H1 (cell line): ENCODE data around the gene ARNT2. TPM values are rescaled to one million over a fixed set of nuclear protein-coding genes. Genes with fewer than 3 reads are reported as not detected.

ENCODE experiments used
- CTCF ChIA-PET: fragments of 300-600 bp; sonication (Branson Sonifier 250); formaldehyde crosslinking; loops from one replicate; lab custom pipeline; 2021; ENCODE audit not compliant: partially characterized antibody; lab: Charles Lee
- POLR2A ChIA-PET: fragments of 300-600 bp; sonication (Branson Sonifier 250); formaldehyde crosslinking; loops from one replicate; lab custom pipeline; 2021; ENCODE audit warnings: inconsistent platforms; ENCODE audit not compliant: partially characterized antibody; lab: Charles Lee
- DNase-seq, 2 experiments: peaks; one replicate each; pipeline versions ENCODE4 v3.0.0 to v3.0.0-alpha.2; 2010 to 2022; ENCODE audit warnings: low spot score in 2 of 2, low read depth in 1 of 2, mixed read lengths in 1 of 2
- FAIRE-seq: peaks from 2 replicates; lab custom pipeline; 2011; peaks lifted over from hg19 to GRCh38; lab: Jason Lieb, UNC
- H2AFZ ChIP-seq: 2 replicates; pipeline ENCODE4 v1.8.1; 2012; ENCODE audit warnings: low read length, inconsistent platforms
- H2AK5ac ChIP-seq: 2 replicates; pipeline ENCODE4 v1.6.1; 2013; ENCODE audit warnings: low read depth, low read length
- H2BK120ac ChIP-seq: replicated peaks from 2 replicates; pipeline ENCODE3; 2013; ENCODE audit warnings: low read depth, low read length, inconsistent platforms
- H2BK12ac ChIP-seq: 2 replicates; pipeline ENCODE4 v1.6.1; 2013; ENCODE audit warnings: low read depth, low read length
- H2BK15ac ChIP-seq: 2 replicates; pipeline ENCODE4 v1.6.1; 2013; ENCODE audit warnings: low read length
- H2BK20ac ChIP-seq: 2 replicates; pipeline ENCODE4 v1.6.1; 2013; ENCODE audit warnings: low read length
- H2BK5ac ChIP-seq: 2 replicates; pipeline ENCODE4 v1.6.1; 2013; ENCODE audit warnings: low read depth, low read length
- H3K14ac ChIP-seq: 2 replicates; pipeline ENCODE4 v1.6.1; 2013; ENCODE audit warnings: inconsistent platforms; ENCODE audit not compliant: insufficient read length
- H3K18ac ChIP-seq: 2 replicates; pipeline ENCODE4 v1.6.1; 2013; ENCODE audit warnings: low read length; ENCODE audit errors: extremely low read depth
- H3K23ac ChIP-seq: 2 replicates; pipeline ENCODE4 v1.6.1; 2013; ENCODE audit warnings: inconsistent platforms; ENCODE audit not compliant: insufficient read length
- H3K23me2 ChIP-seq: 2 replicates; pipeline ENCODE4 v1.6.1; 2013; ENCODE audit warnings: low read depth, low read length
- H3K27ac ChIP-seq: 2 replicates; pipeline ENCODE4 v1.6.1; 2011; ENCODE audit warnings: low read depth, low read length, inconsistent platforms
- H3K27me3 ChIP-seq, 4 experiments: replicated peaks in 1 of 4; 1 replicate in 1 of 4; 2 replicates in 3 of 4; pipeline versions ENCODE4 v1.6.1 to v1.8.1; 2011 to 2013; ENCODE audit warnings: low read length in 3 of 4, mild to moderate bottlenecking in 3 of 4, inconsistent platforms in 2 of 4, mixed read lengths in 2 of 4, moderate library complexity in 1 of 4; ENCODE audit not compliant: control insufficient read depth in 3 of 4, insufficient read depth in 3 of 4; ENCODE audit errors: extremely low read depth in 1 of 4
- H3K36me3 ChIP-seq, 4 experiments: 2 replicates each; pipeline versions ENCODE4 v1.6.1 to v1.8.1; 2011 to 2013; ENCODE audit warnings: mild to moderate bottlenecking in 4 of 4, low read length in 3 of 4, moderate library complexity in 2 of 4, control low read depth in 1 of 4, inconsistent platforms in 1 of 4; ENCODE audit not compliant: insufficient read depth in 4 of 4, control insufficient read depth in 2 of 4
- H3K4ac ChIP-seq: replicated peaks from 2 replicates; pipeline ENCODE3; 2013; ENCODE audit warnings: low read length, low read depth, mixed read lengths, inconsistent platforms; ENCODE audit not compliant: insufficient read length
- H3K4me1 ChIP-seq, 4 experiments: replicated peaks in 1 of 4; 1 replicate in 1 of 4; 2 replicates in 3 of 4; pipeline versions ENCODE4 v1.6.1 to v1.8.1; 2011 to 2013; ENCODE audit warnings: low read length in 3 of 4, inconsistent platforms in 2 of 4, mixed read lengths in 1 of 4; ENCODE audit not compliant: insufficient read depth in 4 of 4, control insufficient read depth in 3 of 4
- H3K4me2 ChIP-seq, 2 experiments: 2 replicates each; pipeline versions ENCODE4 v1.6.1 to v1.8.1; 2011 to 2013; ENCODE audit warnings: low read depth in 2 of 2, low read length in 2 of 2, control low read depth in 1 of 2, inconsistent platforms in 1 of 2, mild to moderate bottlenecking in 1 of 2; ENCODE audit not compliant: insufficient read depth in 1 of 2
- H3K4me3 ChIP-seq, 4 experiments: fragments of 200-600, 300-600 bp in 1 of 4; sonication (generic), shearing (Covaris generic), sonication (Bioruptor Twin) in 1 of 4; 2 replicates each; pipeline versions ENCODE4 v1.5.1 to v1.8.1; 2011 to 2016; ENCODE audit warnings: low read length in 4 of 4, low read depth in 3 of 4, control low read depth in 2 of 4, inconsistent platforms in 2 of 4, mild to moderate bottlenecking in 2 of 4, mixed read lengths in 1 of 4, moderate library complexity in 1 of 4; ENCODE audit not compliant: insufficient read depth in 2 of 4; ENCODE audit errors: extremely low read depth in 1 of 4
- H3K56ac ChIP-seq: replicated peaks from 2 replicates; pipeline ENCODE3; 2013; ENCODE audit warnings: low read depth, mild to moderate bottlenecking, mixed read lengths, low read length, inconsistent platforms; ENCODE audit not compliant: insufficient read length
- H3K79me1 ChIP-seq: 2 replicates; pipeline ENCODE4 v1.6.1; 2013; ENCODE audit warnings: low read depth, low read length, control low read depth
- H3K79me2 ChIP-seq, 2 experiments: 2 replicates each; pipeline versions ENCODE4 v1.6.1 to v1.8.1; 2012 to 2013; ENCODE audit warnings: low read length in 2 of 2, mild to moderate bottlenecking in 2 of 2, inconsistent platforms in 1 of 2; ENCODE audit not compliant: insufficient read depth in 2 of 2, control insufficient read depth in 1 of 2
- H3K9ac ChIP-seq, 4 experiments: replicated peaks in 1 of 4; 1 replicate in 1 of 4; 2 replicates in 3 of 4; pipeline versions ENCODE4 v1.6.1 to v1.8.1; 2011 to 2013; ENCODE audit warnings: low read depth in 3 of 4, low read length in 3 of 4, control low read depth in 2 of 4, mild to moderate bottlenecking in 2 of 4, moderate library complexity in 2 of 4, inconsistent platforms in 1 of 4; ENCODE audit errors: extremely low read depth in 1 of 4
- H3K9me3 ChIP-seq, 2 experiments: 2 replicates each; pipeline versions ENCODE4 v1.6.1 to v1.8.1; 2012 to 2013; ENCODE audit warnings: mild to moderate bottlenecking in 2 of 2, moderate library complexity in 2 of 2, control low read depth in 1 of 2, inconsistent platforms in 1 of 2, low read depth in 1 of 2, low read length in 1 of 2, mixed read lengths in 1 of 2; ENCODE audit not compliant: insufficient read depth in 2 of 2
- H4K20me1 ChIP-seq, 2 experiments: replicated peaks in 1 of 2; 2 replicates each; pipeline versions ENCODE3 to v1.8.1; 2011 to 2013; ENCODE audit warnings: inconsistent platforms in 2 of 2, low read length in 2 of 2, mild to moderate bottlenecking in 1 of 2; ENCODE audit not compliant: insufficient read depth in 2 of 2, control insufficient read depth in 1 of 2
- H4K5ac ChIP-seq: 2 replicates; pipeline ENCODE4 v1.6.1; 2013; ENCODE audit warnings: low read length, low read depth, mixed read lengths, inconsistent platforms; ENCODE audit not compliant: insufficient read length
- H4K8ac ChIP-seq: 2 replicates; pipeline ENCODE4 v1.8.0; 2013; ENCODE audit warnings: mild to moderate bottlenecking, moderate library complexity, low read length, inconsistent platforms; ENCODE audit not compliant: insufficient read depth; ENCODE audit errors: extremely low read depth
- H4K91ac ChIP-seq: replicated peaks from 2 replicates; pipeline ENCODE3; 2013; ENCODE audit warnings: low read length, mixed read lengths, inconsistent platforms; ENCODE audit not compliant: insufficient read length
- NANOG ChIP-seq: IDR thresholded peaks from 2 replicates; pipeline ENCODE4 v1.6.1; 2011; ENCODE audit warnings: low read length, low read depth, mild to moderate bottlenecking, inconsistent platforms; ENCODE audit not compliant: insufficient read depth, poor library complexity, severe bottlenecking
- ZNF274 ChIP-seq: IDR thresholded peaks from 2 replicates; pipeline ENCODE4 v1.7.0; 2012; ENCODE audit warnings: low read length, borderline replicate concordance; ENCODE audit errors: extremely low read depth
- WGBS, 2 experiments: shearing (Covaris generic) in 1 of 2; methylation state at CpG; one replicate each; pipeline versions ENCODE4 v1.1.6 to v1.1.7; 2013 to 2015; ENCODE audit warnings: low lambda C conversion rate in 2 of 2, mixed read lengths in 2 of 2, inconsistent platforms in 1 of 2, low coverage in 1 of 2, missing lambda C conversion rate in 1 of 2; ENCODE audit not compliant: insufficient replicate concordance in 2 of 2, insufficient coverage in 1 of 2, insufficient read length in 1 of 2; ENCODE audit errors: extremely low coverage in 1 of 2, missing lambda C conversion rate in 1 of 2; 5-methylcytosine and 5-hydroxymethylcytosine counted together
- polyA plus RNA-seq, 7 experiments: library from polyadenylated mRNA; depleted of rRNA in 3 of 7; stranded (reverse) in 5 of 7; unstranded in 2 of 7; fragments of >200 nt in 5 of 7; fragments of 200-250 nt in 2 of 7; gene quantifications; 1 replicate in 5 of 7; 2 replicates in 1 of 7; 4 replicates in 1 of 7; pipeline versions ENCODE4 v1.2.1 to v1.2.3, GENCODE V29; 2011 to 2013; ENCODE audit warnings: missing spikeins in 2 of 7, mixed read lengths in 2 of 7
- total RNA-seq: library from RNA; stranded (reverse); fragmentation: NEBNext Ultra II Directional; extraction: Animal tissue kit (Norgen Biotek cat#: 25700); gene quantifications from 2 replicates; pipeline ENCODE4 v1.2.1, GENCODE V29; 2021

ARNT2 gene
- total and polyA plus RNA-seq, 2 of the 8 experiments (the other 6 are each of a cell fraction or from before 2014, with no cell fraction given) = 9.5 to 14.6 TPM

GRCh38 chr15:80635953-80636352 is 231.8 kb downstream of the ARNT2 start:
- Histone ChIP-seq H3K79me2 (no peaks in the 10 kb centered on the region), H3K23ac (no peak overlapping the region), H3K9me3 (peaks cover 3 to 8% of the 10 kb centered on the region in 2 experiments; a peak in 2 of 4 replicates), H2BK15ac (no peak overlapping the region), H3K4me3 (no peak overlapping the region), H2BK20ac (no peak overlapping the region), H2AK5ac (no peak overlapping the region), H4K5ac (no peak overlapping the region), H3K27ac (no peak overlapping the region), H2BK120ac (no peak overlapping the region), H2AFZ (no peak overlapping the region), H4K8ac (no peak overlapping the region), H3K4ac (no peak overlapping the region), H4K91ac (no peak overlapping the region), H3K4me2 (no peak overlapping the region), H3K14ac (no peak overlapping the region), H3K9ac (no peak overlapping the region), H2BK5ac (no peak overlapping the region), H4K20me1 (no peaks in the 10 kb centered on the region), H3K79me1 (no peaks in the 10 kb centered on the region), H3K4me1 (no peaks in the 10 kb centered on the region; a peak in 1 of 7 replicates), H3K23me2 (no peaks in the 10 kb centered on the region), H3K56ac (no peak overlapping the region), H3K27me3 (no peaks in the 10 kb centered on the region), H3K18ac (no peak overlapping the region)
- DNase-seq = no peak
- FAIRE-seq = no peak
- POLR2A ChIA-PET = no interaction called here
- CTCF ChIA-PET = interaction anchor here (0.9 to 2.5 kb wide), 9 partner anchors 16 to 276 kb away, joined by 3 to 16 read pairs (median 5); no protein-coding TSS in a partner anchor
- TF ChIP-seq NANOG (no peak), ZNF274 (no peak)
- TF ChIP-seq, all 59 proteins: peak for 0
- Histone ChIP-seq H3K36me3 (no peaks in the 10 kb centered on the region), H2BK12ac (no peak overlapping the region)
- WGBS, 2 experiments = 98% methylated on average over 5 of the region's 5 CpGs; no CpG with 5 or more reads in 1 of the 2 experiments
